Measurements from ENCODE around the gene ZNF618.

Gene ZNF618

DNA sequence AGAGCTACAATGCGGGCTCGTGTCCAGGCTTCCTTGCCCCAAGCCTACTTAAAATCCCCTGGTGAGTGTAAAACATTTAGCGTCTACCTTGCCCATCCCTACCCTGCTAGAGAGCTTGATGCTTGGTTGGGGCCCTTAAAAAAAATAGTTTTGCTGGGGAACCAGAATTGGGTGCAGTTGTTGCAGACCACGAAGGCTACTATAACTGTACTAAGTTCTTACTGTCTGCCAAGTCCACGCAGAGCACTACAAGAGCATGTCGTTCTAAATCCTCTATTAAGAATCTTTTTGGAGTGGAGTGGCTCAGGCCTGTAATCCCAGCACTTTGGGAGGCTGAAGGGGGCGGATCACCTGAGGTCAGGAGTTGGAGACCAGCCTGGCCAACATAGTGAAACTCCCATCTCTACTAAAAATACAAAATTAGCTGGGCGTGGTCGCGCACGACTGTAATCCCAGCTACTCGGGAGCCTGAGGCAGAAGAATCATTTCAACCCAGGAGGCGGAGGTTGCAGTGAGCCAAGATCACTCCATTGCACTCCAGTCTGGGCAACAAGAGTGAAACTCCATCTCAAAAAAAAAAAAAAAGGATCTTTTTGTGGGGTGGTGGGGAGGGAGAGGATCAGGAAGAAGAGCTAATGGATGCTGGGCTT, 206.8 kb downstream of the ZNF618 start:
- peak; percentile 20 for TF ChIP-seq CTCF (conservative IDR thresholded peaks at IDR 0.05)
- peak overlapping the region; percentile 99 for H3K27ac ChIP-seq

DNA sequence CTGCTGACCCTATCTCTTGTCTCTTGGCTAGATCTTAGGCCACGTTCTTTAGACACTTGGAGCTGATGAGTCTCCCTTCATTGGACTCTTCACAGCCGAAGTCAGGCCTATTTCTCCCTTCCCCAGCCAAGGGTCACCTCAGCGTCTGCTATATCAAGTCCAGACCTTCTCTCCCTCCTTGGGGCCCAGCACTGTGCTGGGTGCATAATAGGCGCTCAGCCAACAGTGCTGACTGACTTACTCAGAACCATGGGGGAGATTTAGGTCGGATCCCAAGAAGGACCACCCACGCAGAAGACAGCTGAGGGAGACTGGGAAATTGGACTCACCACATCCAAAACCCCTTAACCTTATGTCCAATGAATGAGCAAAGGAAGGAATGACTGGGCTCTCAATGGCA, 207.6 kb downstream of the ZNF618 start:
- H3K27ac ChIP-seq: peak overlapping the region; percentile 99
- no peak for TF ChIP-seq CTCF (conservative IDR thresholded peaks at IDR 0.05)

DNA sequence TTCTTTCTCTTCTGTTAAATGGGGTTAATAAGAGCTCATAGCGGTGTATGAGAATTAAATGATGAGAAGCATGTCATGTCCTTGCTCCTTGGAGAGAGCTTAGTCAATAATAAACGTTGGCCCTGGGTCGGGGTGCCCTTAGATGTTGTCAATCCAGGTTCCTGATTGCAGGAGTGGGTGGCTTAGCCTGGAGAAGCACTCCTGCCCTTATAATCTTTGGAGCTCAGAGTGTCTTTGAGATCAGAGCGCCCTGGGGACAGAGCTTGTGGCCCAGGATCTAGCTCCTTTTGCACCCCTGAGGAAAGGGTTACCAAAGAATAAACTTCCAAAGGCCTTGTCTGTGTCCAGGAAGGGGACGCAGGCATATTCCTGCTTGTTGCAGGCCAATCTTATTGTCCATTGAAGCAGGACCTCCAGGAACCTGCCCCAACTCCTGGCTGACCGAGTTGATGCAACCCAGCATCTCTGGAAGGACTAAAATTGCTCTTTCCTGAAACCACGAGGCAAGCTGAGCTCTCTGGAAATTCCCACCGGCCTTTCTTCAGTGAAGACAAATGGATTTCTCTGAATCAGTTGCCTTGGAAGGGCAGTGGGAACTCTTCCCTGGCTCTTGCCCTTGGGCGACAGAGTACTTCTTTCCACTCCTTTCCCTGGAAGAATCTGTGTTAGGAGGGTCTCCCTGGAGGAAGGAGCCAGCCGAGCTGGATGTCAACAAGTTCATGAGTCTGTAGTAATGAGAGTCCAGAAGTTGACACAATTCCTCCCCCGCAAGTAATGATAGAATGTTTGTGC, 208.4 kb downstream of the ZNF618 start:
- H3K27ac ChIP-seq: no peak overlapping the region
- no peak for TF ChIP-seq CTCF (conservative IDR thresholded peaks at IDR 0.05)

GRCh38 chr9:114085387-114085789, 209.3 kb downstream of the ZNF618 start:
- no peak overlapping the region for H3K27ac ChIP-seq
- no peak for TF ChIP-seq CTCF (conservative IDR thresholded peaks at IDR 0.05)

DNA sequence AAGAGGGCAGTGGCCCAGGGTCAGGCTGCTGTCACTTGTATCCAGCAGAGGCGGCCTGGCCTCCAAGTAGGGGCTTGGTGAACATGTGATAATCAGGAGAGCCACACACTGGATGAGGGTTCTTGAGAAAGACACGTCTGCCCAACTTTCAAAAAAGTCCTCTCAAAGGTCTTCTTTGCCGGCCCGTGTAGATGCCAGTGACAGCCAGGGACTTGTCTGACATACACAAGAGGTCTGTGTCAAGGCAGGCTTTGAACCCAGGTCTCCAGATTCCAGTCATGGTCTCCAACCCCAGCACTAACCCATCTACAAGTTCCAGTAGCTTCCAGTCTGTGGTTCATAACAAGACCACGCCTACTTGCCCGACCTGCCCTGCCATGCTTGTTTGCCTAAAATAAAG, 209.9 kb downstream of the ZNF618 start:
- TF ChIP-seq CTCF (conservative IDR thresholded peaks at IDR 0.05): no peak
- no peak overlapping the region for H3K27ac ChIP-seq

DNA sequence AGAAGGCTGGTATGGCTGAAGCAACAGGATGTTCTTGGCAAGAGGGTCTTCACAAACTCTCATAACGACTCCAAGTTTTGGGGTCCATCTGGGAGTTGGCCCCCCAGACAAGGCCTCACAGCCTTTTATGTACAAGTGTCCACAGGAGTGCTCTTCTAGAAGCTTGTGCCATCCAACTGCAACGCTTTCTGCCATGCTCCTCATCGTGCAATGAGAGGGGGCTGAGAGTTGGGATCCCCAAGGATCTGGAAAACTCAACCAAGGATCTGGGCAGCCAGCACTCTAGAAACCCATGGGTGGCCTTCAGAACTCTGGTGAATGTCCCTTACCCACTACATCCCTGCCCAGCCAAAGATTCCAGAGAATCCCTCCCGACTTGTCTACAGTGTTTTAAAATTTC, 210.5 kb downstream of the ZNF618 start:
- H3K27ac ChIP-seq: no peak overlapping the region
- no peak for TF ChIP-seq CTCF (conservative IDR thresholded peaks at IDR 0.05)

- no peak overlapping the region for H3K27ac ChIP-seq
- TF ChIP-seq CTCF (conservative IDR thresholded peaks at IDR 0.05): no peak
These were observed 211.6 kb downstream of the ZNF618 start for GRCh38 chr9:114087721-114088120.
